HG02610 (cell line): ENCODE results near the gene TDRKH.

Experiments used
- ATAC-seq: cut with Tn5 transposase; IDR thresholded peaks from one replicate; pipeline ENCODE4 v1.9.1; 2021; ENCODE audit warnings: mild to moderate bottlenecking, moderate library complexity; ENCODE audit not compliant: unreplicated experiment

The TDRKH gene

DNA sequence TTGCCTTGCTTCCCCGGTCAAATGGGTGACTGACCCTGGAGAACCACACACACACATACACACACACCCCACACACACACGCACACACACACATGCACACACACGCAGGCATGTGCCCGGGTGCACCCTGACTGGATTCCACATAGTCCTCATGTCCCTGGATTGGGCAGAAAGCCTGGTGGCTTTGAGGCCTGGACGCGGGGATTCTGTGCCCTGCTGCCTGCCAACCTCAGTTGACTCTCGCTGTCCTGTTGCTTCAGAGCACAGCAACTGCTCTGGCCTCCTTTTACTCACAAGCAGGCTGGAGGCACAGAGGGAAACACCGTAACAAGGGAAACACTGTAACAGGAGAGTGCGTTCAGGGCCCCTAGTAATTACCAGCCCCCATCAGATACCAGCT, 34.9 kb upstream of the TDRKH start:
- no peak for ATAC-seq

DNA sequence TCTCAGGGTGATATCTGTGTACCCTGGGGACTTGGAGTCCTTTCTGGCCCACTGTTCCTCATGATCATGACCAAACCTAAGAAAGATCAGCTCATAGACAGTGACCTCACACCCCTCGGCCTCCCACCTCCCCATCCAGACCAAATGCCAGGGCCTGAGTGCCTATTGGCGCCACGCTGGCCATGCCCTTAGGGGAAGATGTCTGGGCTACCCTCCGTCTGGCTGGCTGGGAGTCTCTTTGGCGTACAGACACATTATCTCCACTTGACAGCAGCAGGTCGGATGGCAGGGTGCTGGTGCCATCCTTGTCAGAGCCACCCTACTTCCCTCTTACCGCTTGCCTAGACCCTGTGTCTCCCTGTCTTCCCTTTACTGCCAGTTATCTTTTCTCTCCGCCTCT, 32.9 kb upstream of the TDRKH start:
- ATAC-seq, result no peak

DNA sequence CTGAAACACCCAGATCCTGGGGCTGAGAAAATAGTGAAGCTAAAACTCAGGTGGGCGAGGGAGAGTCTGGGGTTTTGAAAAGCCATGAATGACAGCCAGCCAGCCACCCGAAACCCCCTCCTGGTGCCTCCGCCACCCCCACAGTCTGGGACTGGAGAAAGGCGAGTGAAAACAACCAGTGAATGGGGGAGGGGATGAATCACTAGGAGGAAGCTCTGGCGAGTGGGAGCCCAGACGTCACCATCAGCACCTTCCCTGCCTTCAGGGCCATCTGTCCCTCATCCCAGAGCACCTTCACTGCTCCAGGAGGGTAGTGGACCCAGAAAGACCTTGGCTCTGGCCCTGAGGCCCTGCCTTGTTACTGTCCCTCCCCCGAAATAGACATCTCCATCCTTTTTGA, 32.1 kb upstream of the TDRKH start:
- ATAC-seq, result no peak

DNA sequence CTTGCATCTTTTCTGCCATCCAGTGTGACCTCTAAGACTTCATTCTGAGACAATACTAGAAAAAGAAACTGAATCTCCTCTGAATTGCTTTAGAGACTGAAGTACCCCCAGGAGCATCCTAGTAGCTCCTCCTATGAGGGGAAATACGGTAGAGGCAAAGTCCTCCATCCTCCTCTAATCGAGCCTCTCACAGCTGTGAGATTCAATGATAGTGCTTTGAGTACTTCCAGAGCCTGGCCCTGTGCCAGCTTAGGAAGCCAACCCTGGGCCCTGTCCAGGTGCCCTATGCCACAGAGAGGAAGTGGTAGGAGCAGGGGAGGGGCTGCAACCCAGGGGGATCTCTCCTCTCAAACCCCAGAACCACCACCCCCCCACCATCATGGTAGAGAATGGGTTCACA, 30.6 kb upstream of the TDRKH start:
- ATAC-seq, result no peak

DNA sequence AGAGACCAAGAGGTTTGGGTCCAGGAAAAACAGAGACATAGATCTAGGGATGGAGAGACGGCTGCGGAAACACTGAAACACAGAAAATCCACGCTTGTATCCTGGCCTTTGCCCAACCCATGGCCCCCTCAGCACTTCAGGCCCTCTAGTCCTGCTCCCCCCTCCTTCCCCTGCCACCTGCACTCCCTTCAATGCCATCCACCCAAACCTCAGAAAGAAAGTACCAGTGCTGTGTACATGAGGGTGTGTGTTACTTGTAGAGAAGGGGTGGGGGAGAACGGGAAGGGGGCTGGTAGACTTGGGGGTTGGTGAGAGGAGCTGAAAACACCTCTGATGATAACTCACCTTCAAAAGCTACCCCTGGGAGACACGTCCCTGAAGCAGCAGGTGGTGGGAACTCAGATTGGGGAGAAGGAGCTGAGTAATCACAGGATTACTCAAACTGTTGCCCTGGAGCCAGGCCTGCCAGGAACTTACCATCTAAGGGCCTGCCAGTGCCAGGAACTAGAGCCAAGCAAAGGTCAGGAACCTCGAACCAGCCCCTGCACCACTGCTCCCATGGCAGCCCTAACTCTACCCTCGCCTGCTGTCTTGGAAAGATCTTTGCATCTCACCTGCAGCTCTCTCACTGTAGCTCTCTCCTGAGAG, 29.8 kb upstream of the TDRKH start:
- ATAC-seq, result no peak

DNA sequence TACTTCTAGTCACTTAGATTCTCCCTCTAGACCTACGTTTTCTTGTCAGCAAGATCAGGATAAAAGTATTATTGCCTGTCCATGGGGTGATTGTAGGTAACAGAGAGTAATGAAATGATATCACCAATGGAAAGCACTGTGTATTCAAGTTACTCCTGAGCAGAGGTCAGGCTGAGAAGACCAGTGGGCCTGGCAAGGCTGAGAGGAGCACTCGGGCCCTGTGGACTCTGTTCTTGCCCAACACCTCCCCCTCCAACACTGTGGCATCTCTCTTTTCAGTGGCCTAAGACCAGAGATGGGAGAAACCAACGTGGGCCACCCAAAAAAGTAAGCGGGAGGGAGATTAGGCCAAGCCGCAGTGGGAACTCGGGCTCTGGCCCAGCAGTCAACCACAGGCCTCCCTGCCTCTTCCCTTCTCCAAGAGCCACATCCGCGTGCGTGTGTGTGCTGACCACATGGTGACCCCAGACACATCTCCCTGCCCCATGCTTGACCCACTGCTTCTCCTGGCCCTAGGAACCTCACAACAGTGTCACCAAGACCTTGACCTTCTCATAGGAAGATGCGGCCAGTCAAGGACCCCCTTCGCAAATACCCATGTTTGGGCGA, 29.0 kb upstream of the TDRKH start:
- ATAC-seq, result no peak

DNA sequence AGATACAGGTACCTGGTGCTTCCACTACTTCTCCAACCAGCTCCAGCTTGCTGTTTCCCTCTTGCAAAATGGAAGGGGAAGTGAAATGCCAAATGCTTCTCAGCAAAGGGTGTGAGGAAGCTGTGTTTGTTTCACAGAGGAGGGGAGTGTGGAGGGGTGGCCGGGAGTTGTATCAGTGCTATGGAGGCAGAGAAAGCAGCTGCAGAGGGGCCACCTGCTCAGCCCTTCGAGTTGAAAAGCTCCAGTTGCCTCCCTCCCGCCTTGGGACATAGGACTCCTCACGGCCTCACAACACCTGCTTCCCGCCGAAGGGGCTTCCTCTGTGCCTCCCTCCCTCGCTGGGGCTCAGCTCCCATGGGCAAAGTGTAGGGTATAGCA, 27.0 kb upstream of the TDRKH start:
- no peak for ATAC-seq

DNA sequence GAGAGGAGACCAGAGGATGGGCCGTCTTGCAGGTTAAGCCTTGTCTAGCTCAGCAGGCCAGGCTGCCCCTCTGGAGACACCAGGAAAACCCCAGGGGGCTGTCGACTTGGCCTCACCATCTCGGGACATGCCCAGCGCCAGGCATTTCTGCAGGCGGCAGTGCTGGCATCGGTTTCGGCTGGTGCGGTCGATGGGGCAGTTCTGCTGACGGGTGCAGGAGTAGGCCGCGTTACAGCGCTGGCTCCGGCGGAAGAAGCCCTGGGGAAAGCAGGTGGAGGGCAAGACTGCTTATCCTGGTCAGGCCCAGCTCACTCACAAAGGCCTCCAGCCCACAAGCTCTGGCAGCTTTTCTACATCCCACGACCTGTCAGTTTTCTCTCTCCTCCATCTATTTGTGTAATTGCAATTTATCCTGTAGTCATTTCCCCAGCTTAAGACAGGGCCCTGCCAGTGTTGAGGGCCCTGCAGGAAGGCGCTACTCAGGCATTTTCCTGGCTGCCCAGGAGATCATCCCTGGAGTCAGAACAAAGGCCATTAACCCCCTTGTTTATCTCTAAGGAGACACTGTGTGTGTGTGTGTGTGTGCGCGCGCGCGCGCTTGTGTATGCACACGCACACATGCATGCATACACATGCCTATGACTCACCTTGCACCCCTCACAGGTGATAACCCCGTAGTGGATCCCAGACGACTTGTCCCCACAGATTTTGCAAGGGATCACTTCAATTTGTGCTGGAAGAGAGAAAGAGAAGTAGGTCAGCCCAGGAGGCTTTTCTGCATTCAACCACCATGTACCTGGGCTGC, 26.4 kb upstream of the TDRKH start:
- ATAC-seq, result no peak

DNA sequence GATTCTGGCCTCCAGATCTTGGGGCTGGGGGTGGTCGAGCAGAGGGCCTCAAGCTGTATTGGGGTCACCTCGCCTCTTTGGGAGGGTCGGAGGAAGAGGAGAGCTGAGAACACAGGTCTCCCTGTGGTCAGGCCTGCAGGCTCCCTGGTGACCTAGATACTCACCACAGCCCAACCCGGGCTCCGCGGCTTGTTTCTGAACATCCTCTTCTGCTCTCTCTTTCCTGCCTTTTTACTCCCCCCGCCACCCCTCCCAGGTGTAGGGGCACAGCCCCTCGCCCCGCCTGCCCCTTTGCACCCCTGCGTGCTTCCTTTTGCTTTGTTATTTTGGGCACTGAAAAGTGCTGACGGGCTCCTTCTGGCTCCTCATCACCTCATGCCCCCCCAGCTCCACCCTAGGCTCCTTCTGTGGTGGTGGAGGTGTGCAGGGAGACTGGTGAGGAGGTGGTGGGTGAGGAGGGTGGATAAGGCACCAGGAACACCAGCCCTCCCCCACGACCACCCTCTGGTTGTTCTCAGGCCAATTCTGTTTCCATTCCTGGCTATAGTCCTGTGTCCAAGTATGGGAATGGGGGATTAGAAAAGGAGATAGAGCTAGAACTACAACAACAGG, 25.5 kb upstream of the TDRKH start:
- no peak for ATAC-seq

DNA sequence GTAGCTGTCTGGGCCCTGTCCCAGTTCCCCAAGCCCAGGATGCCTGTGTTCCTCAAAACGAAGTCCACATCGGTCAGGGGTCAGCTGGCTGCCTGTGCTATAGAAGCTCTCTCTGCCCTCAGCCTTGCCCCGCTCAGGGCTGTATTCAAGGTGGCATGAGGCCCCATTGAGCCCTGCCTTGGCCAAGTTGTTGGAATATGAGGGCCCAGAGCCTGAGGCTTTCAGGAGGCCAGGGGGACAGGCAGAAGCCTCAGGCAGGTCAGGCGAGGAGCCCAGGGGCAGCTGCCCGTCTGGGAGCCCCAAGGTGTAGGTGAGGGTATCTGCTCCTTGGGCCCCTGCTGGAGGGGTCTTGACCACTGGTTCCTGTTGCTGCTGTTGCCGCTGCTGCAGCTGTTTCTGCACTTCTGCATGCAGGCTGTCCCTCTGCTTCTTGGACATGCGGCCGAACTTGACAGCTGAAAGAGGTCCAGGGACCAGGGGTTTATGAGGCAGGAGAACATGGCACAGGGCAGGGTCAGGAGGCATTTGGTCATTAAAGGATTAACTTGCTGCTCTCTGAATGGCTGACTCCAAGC, 24.8 kb upstream of the TDRKH start:
- no peak for ATAC-seq

DNA sequence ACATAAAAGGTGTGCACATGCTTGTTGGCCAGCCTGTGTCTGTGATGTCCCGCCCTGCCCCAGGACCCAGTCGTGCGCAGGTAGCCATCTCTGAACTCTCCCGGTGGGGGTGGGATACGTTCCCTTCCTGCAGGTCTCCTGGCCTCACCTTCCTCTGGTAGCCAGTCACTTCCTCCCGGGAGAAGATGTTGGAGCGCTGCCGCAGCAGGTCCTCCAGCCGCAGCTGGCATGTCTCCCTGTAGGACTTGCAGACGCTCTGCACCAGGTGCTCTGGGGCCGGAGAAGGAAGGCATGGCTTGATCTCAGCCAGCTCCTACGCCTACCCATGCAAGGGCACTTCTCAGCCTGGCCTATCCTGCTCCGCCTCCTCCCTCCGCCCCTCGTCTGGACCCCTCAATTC, 24.1 kb upstream of the TDRKH start:
- ATAC-seq, result no peak

DNA sequence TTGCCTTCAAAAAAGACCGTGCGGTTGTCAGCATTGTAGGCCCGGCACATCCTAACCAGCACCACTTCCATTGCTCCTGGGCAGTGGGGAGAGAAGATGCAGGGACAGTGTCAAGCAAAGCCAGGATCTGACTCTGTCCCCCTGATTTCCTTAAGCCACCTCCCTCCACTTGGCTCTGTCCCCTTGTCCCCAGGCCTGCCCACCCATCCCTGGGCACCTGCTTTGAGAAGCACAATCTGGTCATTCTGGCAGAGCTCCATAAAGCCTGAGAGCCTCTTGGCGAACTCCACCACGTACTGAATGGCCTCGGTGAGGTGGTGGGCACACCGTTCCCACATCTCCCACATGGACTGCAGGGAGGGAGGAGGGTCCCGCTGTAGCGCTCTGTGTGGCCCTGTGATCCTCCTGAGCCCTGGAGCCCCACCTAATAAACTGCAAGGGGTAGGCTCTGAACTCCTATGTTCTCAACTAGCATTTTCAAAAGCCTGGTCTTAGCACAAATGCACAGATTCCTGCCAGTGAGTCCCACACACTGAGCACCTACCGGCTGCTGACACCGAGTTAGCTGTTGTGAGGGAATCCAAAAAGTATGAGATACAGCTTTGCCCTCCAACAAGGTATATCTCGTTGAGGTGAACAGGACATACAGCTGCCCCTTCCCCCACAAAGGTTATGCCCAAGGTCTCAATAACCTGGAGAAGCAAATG, 23.1 kb upstream of the TDRKH start:
- ATAC-seq, result no peak

DNA sequence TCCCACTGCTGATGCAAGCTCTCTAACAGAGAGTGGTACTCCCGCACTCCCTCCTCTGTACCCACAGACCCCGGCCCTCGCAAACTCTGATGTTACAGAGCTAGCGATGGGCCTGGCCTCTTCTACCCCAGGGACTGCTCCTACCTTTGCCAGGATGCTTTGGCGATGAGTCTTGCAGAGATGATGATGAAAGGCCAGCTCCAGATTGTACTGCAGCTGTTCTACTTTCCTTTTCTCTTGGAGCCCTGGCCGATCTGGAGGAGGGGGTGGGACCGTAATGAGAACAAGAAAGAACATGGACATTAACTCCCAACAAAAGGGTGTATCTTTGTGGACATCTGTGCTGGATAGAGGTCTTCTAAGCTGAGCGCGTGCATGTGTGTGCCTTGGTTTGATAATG, 20.9 kb upstream of the TDRKH start:
- ATAC-seq, result no peak

DNA sequence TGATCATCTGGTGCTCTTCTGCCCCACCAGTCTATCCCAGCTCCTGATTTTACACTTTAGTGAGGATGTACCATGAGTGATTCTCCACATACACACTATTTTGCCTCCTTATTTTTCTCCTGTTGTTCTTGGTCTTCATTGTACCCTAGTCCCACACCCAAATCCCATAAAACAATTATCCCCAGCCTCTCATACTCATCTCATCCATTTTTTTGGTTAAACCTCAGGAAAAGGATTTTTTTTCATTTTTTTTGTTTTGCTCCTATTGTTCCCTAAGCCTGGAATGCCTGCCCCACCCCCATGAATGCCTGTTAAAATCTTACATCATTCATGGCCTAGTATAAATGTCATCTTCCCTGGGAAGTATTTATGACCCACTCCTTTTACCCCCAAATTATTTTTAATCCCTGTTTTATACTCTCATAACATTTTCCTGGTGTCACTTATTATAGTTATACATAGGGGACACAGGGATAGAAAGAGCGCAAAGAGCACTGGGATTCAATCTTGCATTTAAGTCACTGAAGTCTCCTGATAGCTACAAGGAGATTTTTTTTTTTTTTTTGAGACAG, 19.8 kb upstream of the TDRKH start:
- no peak for ATAC-seq

DNA sequence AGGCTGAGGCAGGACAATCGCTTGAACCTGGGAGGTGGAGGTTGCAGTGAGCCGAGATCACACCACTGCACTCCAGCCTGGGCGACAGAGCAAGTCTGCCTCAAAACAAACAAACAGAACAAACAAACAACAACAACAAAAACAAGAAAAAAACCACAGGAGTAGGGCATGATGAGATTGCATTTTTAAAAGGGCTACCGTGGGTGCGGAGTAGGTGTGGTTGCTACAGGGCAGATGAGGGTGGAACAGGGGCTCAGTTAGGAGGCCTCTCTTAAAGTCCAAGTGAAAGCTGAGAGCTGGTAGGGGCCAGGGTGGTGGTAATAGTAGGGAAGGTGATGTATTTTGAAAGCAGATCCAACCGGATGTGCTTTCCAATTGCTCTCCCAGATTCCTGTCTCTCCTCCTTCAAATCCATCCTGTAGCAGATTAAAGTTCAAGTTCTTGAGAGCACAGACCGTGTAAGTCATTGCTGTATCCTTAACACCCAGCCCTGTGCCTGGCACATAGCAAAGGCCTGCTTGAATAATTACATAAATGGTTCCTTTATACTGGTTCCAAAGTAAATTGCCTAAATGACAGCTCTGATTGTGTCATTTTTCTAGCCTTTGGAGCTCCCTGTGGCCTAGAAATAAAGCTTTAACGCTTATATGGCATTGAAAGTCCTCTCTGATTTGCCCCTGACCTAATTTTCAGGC, 19.1 kb upstream of the TDRKH start:
- ATAC-seq, result no peak

DNA sequence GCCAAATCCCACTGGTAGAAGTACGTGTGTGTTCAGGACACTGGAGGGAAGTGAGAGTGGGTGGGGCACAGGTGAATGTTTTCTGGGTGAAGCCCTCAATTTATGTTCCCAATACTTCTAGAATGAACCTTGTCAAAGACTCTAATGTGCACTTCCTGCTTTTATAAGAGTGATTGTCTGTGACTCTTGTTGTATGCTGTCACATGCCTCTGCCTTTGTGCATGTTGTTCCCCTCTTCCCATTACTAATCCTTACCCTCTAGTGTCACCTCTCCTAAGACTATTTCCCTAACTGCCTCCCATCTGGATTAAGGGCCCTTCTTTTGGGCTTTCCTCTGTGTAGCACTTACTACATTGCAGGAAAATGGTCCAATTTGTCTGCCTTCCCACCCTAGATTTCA, 17.5 kb upstream of the TDRKH start:
- no peak for ATAC-seq

DNA sequence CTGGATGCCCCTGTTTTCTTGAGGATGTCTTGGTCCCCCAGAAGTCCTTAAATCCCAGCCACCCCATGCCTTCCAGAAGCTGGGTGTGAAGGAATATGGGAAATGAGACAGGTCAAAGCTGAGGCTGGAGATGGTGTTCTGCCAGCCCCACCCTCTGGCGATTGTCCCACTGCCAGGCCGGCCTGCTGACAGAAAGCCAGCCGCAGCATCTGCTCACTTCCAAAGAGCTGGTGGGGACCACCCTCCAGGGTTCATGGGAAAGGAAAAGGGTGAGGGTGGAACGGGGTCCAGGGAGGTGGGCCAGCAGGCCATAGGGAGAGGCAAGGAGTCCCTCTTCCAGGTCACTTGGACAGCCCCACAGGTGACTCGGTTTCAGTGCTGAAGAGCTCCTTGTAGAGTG, 16.8 kb upstream of the TDRKH start:
- no peak for ATAC-seq

DNA sequence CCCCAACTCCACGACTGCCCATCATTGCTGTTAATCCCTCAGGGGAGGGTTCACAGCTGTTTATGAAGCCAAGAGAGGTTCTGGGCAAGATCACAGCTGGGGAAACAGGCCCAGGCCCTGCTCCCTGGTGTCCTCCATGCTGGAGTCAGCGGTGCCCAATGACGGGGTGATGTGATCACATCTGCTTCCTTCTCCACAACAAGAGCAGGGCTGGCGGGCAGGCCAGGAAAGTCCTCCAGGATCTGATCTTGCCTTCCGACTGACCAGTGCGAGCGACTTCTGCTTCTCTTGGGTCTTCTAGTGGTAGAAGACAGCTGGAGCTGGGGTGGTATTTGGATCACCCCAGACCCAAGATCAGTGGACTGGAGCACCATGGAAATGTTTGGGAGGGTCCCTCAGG, 15.9 kb upstream of the TDRKH start:
- ATAC-seq, result no peak

DNA sequence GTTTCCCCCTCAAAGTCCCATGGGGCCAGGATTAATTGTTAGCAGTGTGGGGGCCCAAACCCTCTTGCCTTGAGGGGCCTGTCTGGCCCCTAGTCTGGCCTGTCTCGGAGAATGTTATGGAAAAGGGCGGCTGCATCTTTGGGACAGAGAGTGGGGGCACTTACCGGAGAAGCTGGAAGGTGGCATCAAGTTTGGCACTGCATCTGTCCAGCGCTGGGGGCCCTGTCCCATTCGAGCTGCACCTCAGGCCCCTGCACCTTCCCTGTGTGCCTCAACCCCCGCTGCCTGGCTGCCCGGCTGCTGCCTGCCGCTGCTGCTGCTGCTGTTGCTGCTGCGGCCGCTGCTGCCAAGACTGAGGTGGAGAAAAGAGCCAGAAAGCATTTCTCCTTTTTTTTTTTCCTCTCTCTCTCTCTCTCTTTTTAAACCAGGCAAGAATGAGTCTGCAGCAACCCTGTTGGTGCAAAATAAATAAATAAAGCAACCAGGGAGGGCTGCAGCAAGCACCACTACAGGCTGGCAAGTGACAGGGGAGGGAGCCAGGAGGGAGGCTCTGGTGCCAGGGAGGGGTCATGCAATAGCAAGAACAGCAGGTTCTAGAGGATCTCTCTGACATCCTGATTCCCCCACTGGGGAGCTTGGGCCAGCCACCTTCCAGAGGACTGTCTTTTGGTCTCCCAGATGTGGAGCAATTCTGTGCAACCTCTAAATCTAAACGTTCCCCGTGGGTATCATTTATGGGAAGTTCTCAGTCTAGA, 14.9 kb upstream of the TDRKH start, which contains the start of gene LINGO4:
Gene LINGO4 (minus strand): TSS at position 354 of the 755 bp plus-strand sequence. CDS start 2,715 bp downstream, outside the sequence.
- ATAC-seq, result no peak
